SU-DHL-6 (cell line): ENCODE measurements around the gene CCDC13.

Experiments used
- H2AFZ ChIP-seq: fragments of 200-600 bp; sonication (generic); 2 replicates; pipeline ENCODE4 v1.6.1; 2014; ENCODE audit warnings: low read depth, mild to moderate bottlenecking, moderate library complexity, mixed read lengths, antibody characterized with exemption, low read length; ENCODE audit not compliant: severe bottlenecking
- H3F3A ChIP-seq: fragments of 200-600 bp; shearing (Covaris generic); 2 replicates; pipeline ENCODE4 v1.6.0; 2016; ENCODE audit warnings: antibody characterized with exemption, mild to moderate bottlenecking; ENCODE audit not compliant: insufficient read depth
- H3K27ac ChIP-seq: fragments of 200-600 bp; sonication (generic); 2 replicates; pipeline ENCODE4 v1.5.1; 2016; ENCODE audit warnings: low read depth, mild to moderate bottlenecking, low read length, moderate library complexity, mixed read lengths
- H3K27me3 ChIP-seq: fragments of 200-600 bp; sonication (generic), shearing (Covaris generic); 2 replicates; pipeline ENCODE4 v1.6.0; 2014; ENCODE audit warnings: mild to moderate bottlenecking, low read length
- H3K36me3 ChIP-seq: fragments of 200-600 bp; sonication (generic); 2 replicates; pipeline ENCODE4 v1.6.1; 2014; ENCODE audit warnings: mild to moderate bottlenecking, low read length, mixed read lengths
- H3K4me2 ChIP-seq: fragments of 300-600, 200-600 bp; shearing (Covaris generic), sonication (generic); 2 replicates; pipeline ENCODE4 v1.6.0; 2014; ENCODE audit warnings: low read length, low read depth, mild to moderate bottlenecking; ENCODE audit not compliant: poor library complexity, severe bottlenecking
- H3K4me3 ChIP-seq: fragments of 200-600 bp; sonication (generic); 2 replicates; pipeline ENCODE4 v1.5.1; 2014; ENCODE audit warnings: antibody characterized with exemption, low read length, mild to moderate bottlenecking, mixed read lengths; ENCODE audit not compliant: insufficient read depth, poor library complexity, severe bottlenecking
- H3K79me2 ChIP-seq: fragments of 200-600 bp; sonication (generic); 2 replicates; pipeline ENCODE4 v1.6.1; 2014; ENCODE audit warnings: mild to moderate bottlenecking, low read length, moderate library complexity; ENCODE audit not compliant: insufficient read depth
- H3K9ac ChIP-seq: fragments of 200-600 bp; sonication (generic); 2 replicates; pipeline ENCODE4 v1.7.0; 2014; ENCODE audit warnings: mild to moderate bottlenecking, low read length
- H3K9me2 ChIP-seq: fragments of 200-600 bp; sonication (generic); replicated peaks from 2 replicates; pipeline ENCODE4 v1.6.1; 2014; ENCODE audit warnings: low read length; ENCODE audit not compliant: insufficient read depth
- H3K9me3 ChIP-seq: fragments of 200-600 bp; sonication (generic); 2 replicates; pipeline ENCODE4 v1.6.1; 2014; ENCODE audit warnings: low read length, mixed read lengths; ENCODE audit not compliant: insufficient read depth
- H4K20me1 ChIP-seq: fragments of 200-600 bp; sonication (generic); 2 replicates; pipeline ENCODE4 v1.6.1; 2014; ENCODE audit warnings: low read depth, mild to moderate bottlenecking, antibody characterized with exemption, low read length, moderate library complexity, mixed read lengths
- CTCF ChIP-seq: fragments of 200-600 bp; sonication (generic); IDR thresholded peaks from one replicate; pipeline ENCODE4 v1.5.1; 2017; ENCODE audit warnings: antibody characterized with exemption, mild to moderate bottlenecking, low read length, moderate library complexity; ENCODE audit not compliant: insufficient read depth, poor library complexity, severe bottlenecking
- EZH2phosphoT487 ChIP-seq: fragments of 200-600 bp; sonication (generic), shearing (Covaris generic); conservative IDR thresholded peaks from 2 replicates; pipeline ENCODE4 v1.6.1; 2018; ENCODE audit warnings: mild to moderate bottlenecking, antibody characterized with exemption, low read length, moderate library complexity, mixed read lengths

The CCDC13 gene

DNA sequence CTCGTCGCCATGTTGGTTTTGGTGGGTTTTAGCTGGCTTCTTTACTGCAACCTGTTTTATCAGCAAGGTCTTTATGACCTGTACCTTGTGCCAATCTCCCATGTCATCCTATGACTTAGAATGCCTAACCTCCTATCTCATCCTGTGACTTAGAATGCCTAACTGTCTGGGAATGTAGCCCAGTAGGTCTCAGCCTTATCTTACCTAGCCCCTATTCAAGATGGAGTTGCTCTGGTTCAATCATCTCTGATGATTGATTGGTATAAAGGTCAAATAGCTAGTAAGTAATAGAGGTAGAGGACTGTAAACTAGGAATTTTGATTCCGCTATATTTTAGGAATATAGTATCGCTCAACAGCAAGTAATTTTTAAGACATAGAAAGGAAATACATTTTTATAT lies 34.9 kb upstream of the CCDC13 start:
- Histone ChIP-seq H3K27me3 (no peaks in the 10 kb centered on the region), H3K4me2 (no peak overlapping the region), H3K79me2 (peaks cover 13% of the 10 kb centered on the region), H4K20me1 (no peaks in the 10 kb centered on the region), H3K27ac (no peak overlapping the region), H3K9me3 (no peaks in the 10 kb centered on the region), H3K9me2 (no peaks in the 10 kb centered on the region), H3K36me3 (no peaks in the 10 kb centered on the region), H3K9ac (no peak overlapping the region), H3F3A (no peaks in the 10 kb centered on the region), H3K4me3 (no peak overlapping the region), H2AFZ (no peak overlapping the region)
- no peak for TF ChIP-seq CTCF
- no peak for TF ChIP-seq EZH2phosphoT487

GRCh38 chr3:42805141-42805821 lies 32.2 kb upstream of the CCDC13 start:
- H3K4me3 ChIP-seq = peak overlapping the region; percentile 64
- peak overlapping the region; percentile 87 for H3K4me2 ChIP-seq
- no peaks in the 10 kb centered on the region for H3F3A ChIP-seq
- H3K36me3 ChIP-seq = no peaks in the 10 kb centered on the region
- H3K79me2 ChIP-seq = peaks cover 40% of the 10 kb centered on the region
- peak overlapping the region; percentile 95 for H2AFZ ChIP-seq
- TF ChIP-seq CTCF = no peak
- H3K9me2 ChIP-seq = no peaks in the 10 kb centered on the region
- H3K9me3 ChIP-seq = no peaks in the 10 kb centered on the region
- H3K27ac ChIP-seq = no peak overlapping the region
- peak overlapping the region; percentile 96 for H3K9ac ChIP-seq
- no peaks in the 10 kb centered on the region for H4K20me1 ChIP-seq
- no peaks in the 10 kb centered on the region for H3K27me3 ChIP-seq

GRCh38 chr3:42804831-42805132 lies 31.7 kb upstream of the CCDC13 start:
- TF ChIP-seq CTCF (no peak), EZH2phosphoT487 (no peak)
- Histone ChIP-seq H3K27ac (no peak overlapping the region), H4K20me1 (no peaks in the 10 kb centered on the region), H3K9me3 (no peaks in the 10 kb centered on the region), H3K9ac (peak overlapping the region; percentile 96), H3K4me3 (peak overlapping the region; percentile 64), H3K79me2 (peaks cover 44% of the 10 kb centered on the region), H3K9me2 (no peaks in the 10 kb centered on the region), H2AFZ (peak overlapping the region; percentile 95), H3K36me3 (no peaks in the 10 kb centered on the region), H3K4me2 (peak overlapping the region; percentile 87), H3K27me3 (no peaks in the 10 kb centered on the region), H3F3A (no peaks in the 10 kb centered on the region)
